Mammary epithelial cell (primary cell): ENCODE results near the gene GPRC5C.

ENCODE experiments used
- EZH2 ChIP-seq: IDR thresholded peaks from 2 replicates; pipeline ENCODE4 v1.6.1; 2012; ENCODE audit warnings: low read length, inconsistent platforms, borderline replicate concordance
- TF ChIP-seq, protein P1 (sequence below), 2 donors: IDR thresholded peaks in 1 of 2; conservative IDR thresholded peaks in 1 of 2; 2 replicates each; pipeline ENCODE4 v1.5.1; 2011 to 2012; ENCODE audit warnings: inconsistent platforms in 2 of 2, low read length in 2 of 2, mild to moderate bottlenecking in 2 of 2, control low read depth in 1 of 2, low read depth in 1 of 2; ENCODE audit not compliant: insufficient read depth in 1 of 2; ENCODE audit errors: extremely low read depth in 1 of 2

DNA sequence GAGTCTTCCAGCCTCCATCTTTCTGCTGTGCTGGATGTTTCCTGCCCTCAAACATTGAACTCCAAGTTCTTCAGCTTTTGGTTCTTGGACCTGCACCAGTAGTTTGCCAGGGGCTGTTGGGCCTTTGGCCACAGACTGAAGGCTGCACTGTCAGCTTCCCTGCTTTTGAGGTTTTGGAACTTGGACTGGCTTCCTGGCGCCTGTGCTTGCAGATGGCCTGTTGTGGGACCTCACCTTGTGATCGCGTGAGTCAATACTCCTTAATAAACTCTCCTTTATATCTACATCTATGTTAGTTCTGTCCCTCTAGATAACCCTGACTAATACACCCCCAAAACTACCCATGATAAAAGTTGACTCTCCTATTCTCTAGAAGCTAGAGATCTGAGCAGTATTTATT is 26.9 kb downstream of the GPRC5C start:
- TF ChIP-seq, protein P1, sequence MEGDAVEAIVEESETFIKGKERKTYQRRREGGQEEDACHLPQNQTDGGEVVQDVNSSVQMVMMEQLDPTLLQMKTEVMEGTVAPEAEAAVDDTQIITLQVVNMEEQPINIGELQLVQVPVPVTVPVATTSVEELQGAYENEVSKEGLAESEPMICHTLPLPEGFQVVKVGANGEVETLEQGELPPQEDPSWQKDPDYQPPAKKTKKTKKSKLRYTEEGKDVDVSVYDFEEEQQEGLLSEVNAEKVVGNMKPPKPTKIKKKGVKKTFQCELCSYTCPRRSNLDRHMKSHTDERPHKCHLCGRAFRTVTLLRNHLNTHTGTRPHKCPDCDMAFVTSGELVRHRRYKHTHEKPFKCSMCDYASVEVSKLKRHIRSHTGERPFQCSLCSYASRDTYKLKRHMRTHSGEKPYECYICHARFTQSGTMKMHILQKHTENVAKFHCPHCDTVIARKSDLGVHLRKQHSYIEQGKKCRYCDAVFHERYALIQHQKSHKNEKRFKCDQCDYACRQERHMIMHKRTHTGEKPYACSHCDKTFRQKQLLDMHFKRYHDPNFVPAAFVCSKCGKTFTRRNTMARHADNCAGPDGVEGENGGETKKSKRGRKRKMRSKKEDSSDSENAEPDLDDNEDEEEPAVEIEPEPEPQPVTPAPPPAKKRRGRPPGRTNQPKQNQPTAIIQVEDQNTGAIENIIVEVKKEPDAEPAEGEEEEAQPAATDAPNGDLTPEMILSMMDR (conservative IDR thresholded peaks at IDR 0.05 in 1 of 2, IDR thresholded peaks at IDR 0.05 in 1 of 2; ENCODE audit: extremely low read depth in 1 of 2, insufficient read depth in 1 of 2, low read depth in 1 of 2, low read length in 2 of 2): no peak
- TF ChIP-seq EZH2: no peak
